ENCODE data around the gene SIGMAR1.

DNA sequence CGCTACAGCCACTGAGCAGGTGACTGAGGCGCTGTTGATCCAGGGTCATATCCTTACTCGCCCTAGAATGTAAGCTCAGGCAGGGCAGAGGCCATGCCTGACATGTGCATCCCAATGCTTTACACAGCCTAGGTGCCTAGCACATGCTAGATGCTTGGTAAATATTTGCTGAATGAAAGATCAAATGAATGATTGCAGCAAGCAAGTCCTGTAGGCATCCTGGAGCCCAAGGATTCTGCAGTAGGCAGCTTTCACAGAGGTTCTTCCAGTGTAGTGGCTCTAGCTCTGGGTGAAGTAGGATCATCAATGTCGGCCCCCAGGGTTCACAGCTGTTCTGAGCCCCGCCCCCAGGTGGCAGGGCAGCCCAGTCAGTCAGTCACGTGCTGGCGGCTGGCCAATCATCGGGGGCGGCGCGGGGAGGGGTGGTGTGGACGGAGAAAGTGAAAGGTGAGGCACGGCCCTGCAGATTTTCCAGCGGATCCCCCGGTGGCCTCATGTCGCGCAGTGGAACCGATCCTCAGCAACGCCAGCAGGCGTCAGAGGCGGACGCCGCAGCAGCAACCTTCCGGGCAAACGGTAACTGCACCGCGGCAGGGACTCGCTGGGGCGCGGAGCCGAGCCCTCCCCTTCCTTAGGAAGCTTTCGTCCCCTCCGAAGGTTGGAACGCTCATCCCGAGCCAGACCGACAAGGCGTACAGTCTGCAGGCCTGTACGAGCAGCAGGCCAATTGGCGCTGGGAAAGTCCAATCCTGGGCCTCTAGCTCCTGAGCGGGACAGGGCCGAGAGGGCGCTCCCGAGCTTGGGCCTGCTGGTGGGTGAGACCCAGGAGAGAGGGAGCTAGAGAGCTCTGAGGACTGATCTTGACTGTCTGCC, 8.9 kb upstream of the SIGMAR1 start, which contains the start of gene GALT:
- TF ChIP-seq CTCF (IDR thresholded peaks at IDR 0.05; ENCODE audit: insufficient read depth, low read depth, low read length) (no peak), EZH2 (IDR thresholded peaks at IDR 0.05; ENCODE audit: insufficient read depth, low read length) (no peak)

All from astrocyte (in vitro differentiated cells and primary cell).